ENCODE results near the gene MYO3B. TPM values are rescaled to one million over a fixed set of nuclear protein-coding genes. Genes with fewer than 3 reads are reported as not detected.

MYO3B gene
- total RNA-seq, 1 experiment from 2014 or later, result 0.50 TPM

- Mint-ChIP-seq H3K36me3 (no peaks in the 10 kb centered on the region), H3K27me3 (ENCODE audit: low read depth) (no peaks in the 10 kb centered on the region), H3K4me1 (peaks cover 25% of the 10 kb centered on the region), H3K9me3 (no peaks in the 10 kb centered on the region), H3K4me3 (no peak overlapping the region), H3K27ac (no peak overlapping the region)
- POLR2A ChIA-PET, result interaction anchor here (0.6 kb wide), 1 partner anchor 126 kb away, joined by 6 read pairs; no protein-coding TSS in a partner anchor
- DNase-seq (ENCODE audit: low spot score), result no peak
- CTCF ChIA-PET, result interaction anchor here (0.7 to 1.3 kb wide), 4 partner anchors 120 to 287 kb away, joined by 3 to 4 read pairs (median 3); no protein-coding TSS in a partner anchor
- ATAC-seq, result no peak
- TF ChIP-seq JUN (CRISPR knock-in tag; IDR thresholded peaks at IDR 0.05), result no peak
- TF ChIP-seq EMX1 (CRISPR knock-in tag; IDR thresholded peaks at IDR 0.05), result no peak
- no peak for TF ChIP-seq PREB (CRISPR knock-in tag; IDR thresholded peaks at IDR 0.05; ENCODE audit: borderline replicate concordance)
- TF ChIP-seq KAT7 (CRISPR knock-in tag; IDR thresholded peaks at IDR 0.05; ENCODE audit: borderline replicate concordance), result no peak
- no peak for TF ChIP-seq ZNF232 (CRISPR knock-in tag; IDR thresholded peaks at IDR 0.05)
- no peak for TF ChIP-seq ZNF396 (CRISPR knock-in tag; IDR thresholded peaks at IDR 0.05; ENCODE audit: borderline replicate concordance)
- TF ChIP-seq FOXK1 (CRISPR knock-in tag; IDR thresholded peaks at IDR 0.05), result no peak
- no peak for TF ChIP-seq MAX (CRISPR knock-in tag; IDR thresholded peaks at IDR 0.05)
- TF ChIP-seq IRF1 (CRISPR knock-in tag; IDR thresholded peaks at IDR 0.05), result no peak
- TF ChIP-seq CBFB (CRISPR knock-in tag; IDR thresholded peaks at IDR 0.05; ENCODE audit: low read depth), result no peak
These were observed 517.8 kb downstream of the MYO3B start for GRCh38 chr2:170695521-170696410.

GRCh38 chr2:170696948-170697347 lies 519.0 kb downstream of the MYO3B start:
- no peak overlapping the region for H3K4me3 Mint-ChIP-seq
- POLR2A ChIA-PET, result no interaction called here

More at GRCh38 chr2:170696948-170697347, 519.0 kb downstream of the MYO3B start:
- TF ChIP-seq ZMAT4 (CRISPR knock-in tag; IDR thresholded peaks at IDR 0.05) (no peak), GRHL2 (CRISPR knock-in tag; IDR thresholded peaks at IDR 0.05; ENCODE audit: insufficient replicate concordance, severe bottlenecking) (no peak), ARID4B (CRISPR knock-in tag; IDR thresholded peaks at IDR 0.05; ENCODE audit: borderline replicate concordance) (no peak), USF1 (CRISPR knock-in tag; IDR thresholded peaks at IDR 0.05) (no peak), TEAD1 (CRISPR knock-in tag; IDR thresholded peaks at IDR 0.05) (no peak), NFE2L1 (CRISPR knock-in tag; IDR thresholded peaks at IDR 0.05) (no peak), CREB1 (CRISPR knock-in tag; IDR thresholded peaks at IDR 0.05) (no peak), ATF3 (CRISPR knock-in tag; conservative IDR thresholded peaks at IDR 0.05) (no peak), STAT6 (CRISPR knock-in tag; conservative IDR thresholded peaks at IDR 0.05; ENCODE audit: low read depth) (no peak), CBFB (CRISPR knock-in tag; IDR thresholded peaks at IDR 0.05; ENCODE audit: low read depth) (no peak), SMAD3 (CRISPR knock-in tag; IDR thresholded peaks at IDR 0.05; ENCODE audit: borderline replicate concordance) (no peak), ZNF671 (CRISPR knock-in tag; IDR thresholded peaks at IDR 0.05) (no peak), ELF4 (CRISPR knock-in tag; IDR thresholded peaks at IDR 0.05; ENCODE audit: low read depth) (no peak)
- Mint-ChIP-seq H3K27ac (no peak overlapping the region), H3K9me3 (no peaks in the 10 kb centered on the region), H3K4me1 (peaks cover 30% of the 10 kb centered on the region), H3K36me3 (0 out of 2 replicates have a peak, but pooled peaks cover 3% of the 10 kb centered on the region), H3K27me3 (ENCODE audit: low read depth) (no peaks in the 10 kb centered on the region)
- ATAC-seq (no peak), DNase-seq (ENCODE audit: low spot score) (no peak)
- CTCF ChIA-PET, result no interaction called here

Data from WTC11 (cell line).